CD14-positive monocyte (primary cell): Measurements from ENCODE around the gene ANXA1. TPM values are rescaled to one million over a fixed set of nuclear protein-coding genes. Genes with fewer than 3 reads are reported as not detected.
A peak's percentile ranks its signal among the peaks of the same experiment; 100 is the strongest.

Experiments used
- DNase-seq, 3 donors: peaks; one replicate each; pipeline ENCODE4 v3.0.0-alpha.2; 2011 to 2022
- H2AFZ ChIP-seq: 2 replicates; pipeline ENCODE4 v1.6.0; 2012; ENCODE audit warnings: mild to moderate bottlenecking, low read depth, low read length, inconsistent platforms; ENCODE audit not compliant: insufficient read depth, poor library complexity, severe bottlenecking
- H3K27ac ChIP-seq, 2 donors: 1 replicate in 1 of 2; 2 replicates in 1 of 2; pipeline ENCODE4 v1.5.1; 2012 to 2013; ENCODE audit warnings: low read length in 2 of 2, control low read depth in 1 of 2, inconsistent platforms in 1 of 2, low read depth in 1 of 2, mild to moderate bottlenecking in 1 of 2
- H3K27me3 ChIP-seq, 2 donors: one replicate each; pipeline versions ENCODE4 v1.6.0 to v1.6.1; 2011 to 2013; ENCODE audit warnings: low read length in 2 of 2; ENCODE audit not compliant: control insufficient read depth in 2 of 2, insufficient read depth in 2 of 2
- H3K36me3 ChIP-seq, 2 donors: replicated peaks in 1 of 2; 1 replicate in 1 of 2; 2 replicates in 1 of 2; pipeline versions ENCODE4 v1.5.1 to v1.6.1; 2012 to 2013; ENCODE audit warnings: low read length in 2 of 2, control low read depth in 1 of 2, inconsistent platforms in 1 of 2, mild to moderate bottlenecking in 1 of 2; ENCODE audit not compliant: insufficient read depth in 2 of 2, control insufficient read depth in 1 of 2
- H3K4me1 ChIP-seq, 2 donors: 1 replicate in 1 of 2; 2 replicates in 1 of 2; pipeline versions ENCODE4 v1.5.1 to v1.6.1; 2012 to 2013; ENCODE audit warnings: low read length in 2 of 2, control low read depth in 1 of 2, inconsistent platforms in 1 of 2, mild to moderate bottlenecking in 1 of 2, moderate library complexity in 1 of 2; ENCODE audit not compliant: insufficient read depth in 2 of 2, control insufficient read depth in 1 of 2
- H3K4me2 ChIP-seq: replicated peaks from 2 replicates; pipeline ENCODE3; 2012; ENCODE audit warnings: low read length, moderate library complexity, mild to moderate bottlenecking; ENCODE audit not compliant: poor library complexity, severe bottlenecking; ENCODE audit errors: extremely low read depth
- H3K4me3 ChIP-seq, 3 experiments: fragments of 200-600 bp in 1 of 3; sonication (generic) in 1 of 3; replicated peaks in 1 of 3; 1 replicate in 2 of 3; 2 replicates in 1 of 3; pipeline ENCODE4 v1.5.1; 2011 to 2013; ENCODE audit warnings: low read length in 3 of 3, mild to moderate bottlenecking in 3 of 3, control low read depth in 2 of 3, low read depth in 2 of 3, inconsistent platforms in 1 of 3, moderate library complexity in 1 of 3
- H3K79me2 ChIP-seq: 2 replicates; pipeline ENCODE4 v1.6.0; 2012; ENCODE audit warnings: mild to moderate bottlenecking, control low read depth, inconsistent platforms, low read length, moderate library complexity; ENCODE audit not compliant: insufficient read depth
- H3K9ac ChIP-seq: 2 replicates; pipeline ENCODE4 v1.6.0; 2017; ENCODE audit warnings: low read length, mild to moderate bottlenecking; ENCODE audit not compliant: insufficient read depth, poor library complexity, severe bottlenecking
- H3K9me3 ChIP-seq, 2 donors: replicated peaks in 1 of 2; 1 replicate in 1 of 2; 2 replicates in 1 of 2; pipeline versions ENCODE4 v1.5.1 to v1.6.1; 2012 to 2013; ENCODE audit warnings: low read length in 2 of 2, control low read depth in 1 of 2; ENCODE audit not compliant: control insufficient read depth in 1 of 2, insufficient read depth in 1 of 2
- H4K20me1 ChIP-seq: 2 replicates; pipeline ENCODE4 v1.6.0; 2012; ENCODE audit warnings: mild to moderate bottlenecking, low read length, control low read depth, moderate library complexity; ENCODE audit not compliant: insufficient read depth
- H3K27ac Mint-ChIP-seq, 7 donors: one replicate each; pipeline ENCODE4 v1.8.0; 2020; ENCODE audit warnings: mild to moderate bottlenecking in 7 of 7, mixed read lengths in 7 of 7, moderate library complexity in 6 of 7, inconsistent platforms in 2 of 7
- H3K27me3 Mint-ChIP-seq, 3 donors: one replicate each; pipeline ENCODE4 v1.8.0; 2021 to 2022; ENCODE audit warnings: low read depth in 3 of 3, mild to moderate bottlenecking in 3 of 3, mixed read lengths in 3 of 3, moderate library complexity in 3 of 3, inconsistent platforms in 1 of 3
- H3K36me3 Mint-ChIP-seq, 2 donors: one replicate each; pipeline ENCODE4 v1.8.0; 2020; ENCODE audit warnings: mixed read lengths in 2 of 2, inconsistent platforms in 1 of 2, mild to moderate bottlenecking in 1 of 2
- H3K4me1 Mint-ChIP-seq: one replicate; pipeline ENCODE4 v1.8.0; 2020; ENCODE audit warnings: mild to moderate bottlenecking, mixed read lengths
- H3K4me3 Mint-ChIP-seq, 2 donors: one replicate each; pipeline ENCODE4 v1.8.0; 2020; ENCODE audit warnings: mild to moderate bottlenecking in 2 of 2, mixed read lengths in 2 of 2, moderate library complexity in 1 of 2
- H3K9me3 Mint-ChIP-seq, 7 donors: one replicate each; pipeline ENCODE4 v1.8.0; 2020 to 2022; ENCODE audit warnings: mixed read lengths in 7 of 7, mild to moderate bottlenecking in 6 of 7, moderate library complexity in 6 of 7, inconsistent platforms in 2 of 7
- CTCF ChIP-seq: fragments of 200-600 bp; IDR thresholded peaks from one replicate; pipeline ENCODE4 v1.8.0; 2022; ENCODE audit warnings: antibody characterized with exemption, mild to moderate bottlenecking
- WGBS: methylation state at CpG from one replicate; pipeline ENCODE4 v1.1.5; 2013; ENCODE audit warnings: missing lambda C conversion rate; ENCODE audit not compliant: insufficient coverage; 5-methylcytosine and 5-hydroxymethylcytosine counted together
- intact Hi-C, 2 donors: fragments of 100-400 bp; cut with micrococcal nuclease; formaldehyde crosslinking; loops; one replicate each; pipeline versions ENCODE4 v1.15.0 to v1.15.1; 2023
- polyA plus RNA-seq, 3 donors: library from polyadenylated mRNA; depleted of rRNA in 1 of 3; unstranded in 2 of 3; stranded (reverse) in 1 of 3; fragments of 300-500 nt in 2 of 3; fragments of >200 nt in 1 of 3; fragmentation: Illumina TruSeq in 2 of 3; gene quantifications; 1 replicate in 2 of 3; 2 replicates in 1 of 3; pipeline ENCODE4 v1.2.3, GENCODE V29; 2012 to 2021

ANXA1 gene
- polyA plus RNA-seq, 3 donors: 992 to 1,546 (median 1,157) TPM

GRCh38 chr9:73131461-73131860, 20.2 kb upstream of the ANXA1 start:
- no peaks in the 10 kb centered on the region for H3K36me3 ChIP-seq
- no peaks in the 10 kb centered on the region for H4K20me1 ChIP-seq
- no peaks in the 10 kb centered on the region for H3K36me3 Mint-ChIP-seq
- DNase-seq: no peak
- H2AFZ ChIP-seq: no peak overlapping the region
- intact Hi-C loops: loop anchor here in 1 of 2 donors (5.0 kb wide), 1 partner anchor 41 kb away; no protein-coding TSS in a partner anchor
- H3K79me2 ChIP-seq: no peaks in the 10 kb centered on the region
- H3K4me2 ChIP-seq: peak overlapping the region; percentile 82
- peak overlapping the region in 1 of 2 donors; percentile 94 for H3K27ac ChIP-seq
- H3K4me3 Mint-ChIP-seq: no peak overlapping the region
- no peaks in the 10 kb centered on the region for H3K27me3 ChIP-seq
- H3K4me3 ChIP-seq: peak overlapping the region in 1 of 3 experiments; percentile 89
- no peaks in the 10 kb centered on the region for H3K9me3 Mint-ChIP-seq
- H3K4me1 Mint-ChIP-seq: peaks cover 23% of the 10 kb centered on the region
- peak overlapping the region; percentile 70 for H3K9ac ChIP-seq
- TF ChIP-seq CTCF: no peak
- H3K27me3 Mint-ChIP-seq: peaks cover 0 to 3% (median 0%) of the 10 kb centered on the region in 3 donors
- H3K4me1 ChIP-seq: peaks cover 23 to 32% of the 10 kb centered on the region in 2 donors
- no peaks in the 10 kb centered on the region for H3K9me3 ChIP-seq
- peak overlapping the region; percentile 95 to 98 (median 95) for H3K27ac Mint-ChIP-seq
- no CpG with 5 or more reads among the region's 4 CpGs for WGBS

GRCh38 chr9:73132034-73132776, 19.5 kb upstream of the ANXA1 start:
- H3K4me3 ChIP-seq: peak overlapping the region; percentile 81 to 99 (median 89)
- H3K27ac ChIP-seq: peak overlapping the region; percentile 90 to 94
- Mint-ChIP-seq H3K9me3 (no peaks in the 10 kb centered on the region), H3K36me3 (no peaks in the 10 kb centered on the region), H3K4me1 (peaks cover 24% of the 10 kb centered on the region), H3K4me3 (peak overlapping the region; percentile 89 to 94), H3K27ac (peak overlapping the region; percentile 95 to 98 (median 95)), H3K27me3 (peaks cover 0 to 3% (median 0%) of the 10 kb centered on the region in 3 donors)
- intact Hi-C loops: loop anchor here (2.0 to 5.0 kb wide), 2 partner anchors 17 to 40 kb away; no protein-coding TSS in a partner anchor
- DNase-seq: peak; percentile 80 to 90 (median 89)
- 0% methylated on average over 3 of the region's 15 CpGs for WGBS
- no peak for TF ChIP-seq CTCF
- H3K4me1 ChIP-seq: peaks cover 23 to 32% of the 10 kb centered on the region in 2 donors
- H3K9ac ChIP-seq: peak overlapping the region; percentile 70
- no peaks in the 10 kb centered on the region for H3K9me3 ChIP-seq
- no peaks in the 10 kb centered on the region for H4K20me1 ChIP-seq
- peak overlapping the region; percentile 82 for H3K4me2 ChIP-seq
- no peaks in the 10 kb centered on the region for H3K27me3 ChIP-seq
- no peaks in the 10 kb centered on the region for H3K36me3 ChIP-seq
- peak overlapping the region; percentile 70 for H2AFZ ChIP-seq
- H3K79me2 ChIP-seq: no peaks in the 10 kb centered on the region
